ENCODE data around the gene DNTT. TPM values are rescaled to one million over a fixed set of nuclear protein-coding genes. Genes with fewer than 3 reads are reported as not detected.

The DNTT gene
- total and polyA plus RNA-seq, 9 of the 15 experiments (the other 6 are each of a cell fraction or from before 2014, with no cell fraction given), result not detected

- Histone ChIP-seq H3K4me2 (ENCODE audit: insufficient read depth, low read length) (no peak overlapping the region), H3K27ac (ENCODE audit: extremely low read depth, low read depth, low read length) (no peak overlapping the region), H4K20me1 (replicated peaks; ENCODE audit: control insufficient read depth, insufficient read depth, low read length) (no peaks in the 10 kb centered on the region), H2AFZ (ENCODE audit: low read depth, low read length) (no peak overlapping the region), H3K27me3 (ENCODE audit: control insufficient read depth in 2 of 2, insufficient read depth in 2 of 2, low read length in 2 of 2) (peaks cover 0 to 8% of the 10 kb centered on the region in 2 experiments; a peak in 2 of 5 replicates), H3K9me1 (ENCODE audit: control insufficient read depth, insufficient read depth, low read length) (no peaks in the 10 kb centered on the region), H3K79me2 (ENCODE audit: control insufficient read depth, insufficient read depth, low read length) (no peaks in the 10 kb centered on the region), H3K4me3 (no peak overlapping the region), H3K36me3 (ENCODE audit: control insufficient read depth, insufficient read depth, low read length) (no peaks in the 10 kb centered on the region), H3K4me1 (replicated peaks in 1 of 2; ENCODE audit: control insufficient read depth in 2 of 2, insufficient read depth in 2 of 2, low read length in 2 of 2) (no peaks in the 10 kb centered on the region), H3K9me3 (replicated peaks; ENCODE audit: control insufficient read depth, insufficient read depth, low read depth, low read length) (no peaks in the 10 kb centered on the region), H3K9ac (ENCODE audit: insufficient read depth in 1 of 2, low read depth in 2 of 2, low read length in 2 of 2) (no peak overlapping the region)
- no peak for FAIRE-seq
- POLR2A ChIA-PET, result no interaction called here
- no peak for ATAC-seq
- BruUV-seq (replicated peaks), result no TSS peak
- in situ Hi-C loops (cut with MboI), result no loop called here
- intact Hi-C loops (cut with micrococcal nuclease), result no loop called here
- no peak for TF ChIP-seq VEZF1 (CRISPR knock-in tag; IDR thresholded peaks at IDR 0.05)
- no peak for TF ChIP-seq BRD9 (IDR thresholded peaks at IDR 0.05; ENCODE audit: low read depth, partially characterized antibody)
- no peak for TF ChIP-seq POLR2H (tag; IDR thresholded peaks at IDR 0.05; ENCODE audit: low read depth)
- TF ChIP-seq ZNF445 (CRISPR knock-in tag; IDR thresholded peaks at IDR 0.05; ENCODE audit: low read depth), result no peak
- no peak for TF ChIP-seq MLX (CRISPR knock-in tag; conservative IDR thresholded peaks at IDR 0.05)
- TF ChIP-seq ZKSCAN3 (CRISPR knock-in tag; IDR thresholded peaks at IDR 0.05), result no peak
- no peak for TF ChIP-seq ZFP30 (CRISPR knock-in tag; IDR thresholded peaks at IDR 0.05; ENCODE audit: borderline replicate concordance)
- CTCF ChIA-PET (ENCODE audit: low intra/inter-chr PET ratio), result no interaction called here
- DNase-seq (ENCODE audit: extremely low read depth in 1 of 4, low spot score in 3 of 4), result no peak
- WGBS (ENCODE audit: insufficient coverage, low coverage, missing lambda C conversion rate), result 0% methylated on average over 1 of the region's 2 CpGs
Observed at GRCh38 chr10:96280859-96281258, 23.4 kb upstream of the DNTT start.

Measured in K562 (cell line).